A673 (cell line): ENCODE results near the gene PATJ.

Experiments used
- EZH2 ChIP-seq: fragments of 200-600 bp; sonication (generic); IDR thresholded peaks from 2 replicates; pipeline ENCODE4 v1.6.1; 2017; ENCODE audit warnings: borderline replicate concordance, low read depth, mild to moderate bottlenecking, mixed read lengths, antibody characterized with exemption, low read length; ENCODE audit not compliant: poor library complexity, severe bottlenecking
- TF ChIP-seq, protein P1 (sequence below): fragments of 300-800, 200-600 bp; sonication (generic); conservative IDR thresholded peaks from 2 replicates; pipeline ENCODE4 v1.5.1; 2017; ENCODE audit warnings: low read depth, mild to moderate bottlenecking, antibody characterized with exemption, low read length, moderate library complexity, mixed read lengths

GRCh38 chr1:61952675-61953074 is 210.4 kb downstream of the PATJ start:
- TF ChIP-seq, protein P1, sequence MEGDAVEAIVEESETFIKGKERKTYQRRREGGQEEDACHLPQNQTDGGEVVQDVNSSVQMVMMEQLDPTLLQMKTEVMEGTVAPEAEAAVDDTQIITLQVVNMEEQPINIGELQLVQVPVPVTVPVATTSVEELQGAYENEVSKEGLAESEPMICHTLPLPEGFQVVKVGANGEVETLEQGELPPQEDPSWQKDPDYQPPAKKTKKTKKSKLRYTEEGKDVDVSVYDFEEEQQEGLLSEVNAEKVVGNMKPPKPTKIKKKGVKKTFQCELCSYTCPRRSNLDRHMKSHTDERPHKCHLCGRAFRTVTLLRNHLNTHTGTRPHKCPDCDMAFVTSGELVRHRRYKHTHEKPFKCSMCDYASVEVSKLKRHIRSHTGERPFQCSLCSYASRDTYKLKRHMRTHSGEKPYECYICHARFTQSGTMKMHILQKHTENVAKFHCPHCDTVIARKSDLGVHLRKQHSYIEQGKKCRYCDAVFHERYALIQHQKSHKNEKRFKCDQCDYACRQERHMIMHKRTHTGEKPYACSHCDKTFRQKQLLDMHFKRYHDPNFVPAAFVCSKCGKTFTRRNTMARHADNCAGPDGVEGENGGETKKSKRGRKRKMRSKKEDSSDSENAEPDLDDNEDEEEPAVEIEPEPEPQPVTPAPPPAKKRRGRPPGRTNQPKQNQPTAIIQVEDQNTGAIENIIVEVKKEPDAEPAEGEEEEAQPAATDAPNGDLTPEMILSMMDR, result no peak
- no peak for TF ChIP-seq EZH2
